GM21528 (cell line): ENCODE data around the gene C3orf22.
"Not testable (repeated sequence)": the region's sequence is repeated elsewhere in the genome, so short reads cannot be mapped to it uniquely, and the experiment has no call there.

Experiments used
- ATAC-seq: cut with Tn5 transposase; IDR thresholded peaks from one replicate; pipeline ENCODE4 v1.9.1; 2021; ENCODE audit warnings: mild to moderate bottlenecking, moderate library complexity; ENCODE audit not compliant: unreplicated experiment, low FRiP score

The C3orf22 gene

DNA sequence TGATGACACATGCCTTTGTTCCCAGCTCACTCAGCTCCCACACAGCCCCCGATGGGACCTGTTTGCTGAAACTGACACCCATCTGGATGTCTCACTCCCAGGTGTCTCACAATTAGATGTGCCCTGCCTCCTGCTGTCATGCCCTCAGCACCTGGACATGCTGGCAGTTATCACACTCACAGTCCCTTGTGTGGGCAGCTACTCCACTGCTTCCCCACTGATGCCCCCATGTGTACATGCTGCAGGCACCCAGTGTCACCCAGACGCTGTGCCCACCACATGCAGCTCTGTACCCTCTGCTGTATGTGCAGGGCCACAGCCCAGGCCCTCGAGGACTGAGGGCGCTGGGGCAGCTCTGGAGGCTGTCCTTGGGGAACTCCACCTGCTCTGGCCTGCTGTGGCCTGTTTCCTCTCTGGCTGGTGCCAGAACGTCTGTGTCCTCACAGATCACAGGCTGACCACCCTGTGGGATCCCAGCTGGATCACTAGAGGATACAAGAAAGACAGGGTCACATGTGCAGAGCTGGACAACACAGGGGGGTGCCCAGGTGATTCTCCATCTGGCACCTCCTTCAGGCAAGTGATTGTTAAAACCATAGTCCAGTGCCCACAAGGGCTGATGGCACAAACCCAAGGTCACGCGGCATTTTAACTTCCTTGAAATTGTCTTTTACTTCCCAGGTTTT is 14.0 kb downstream of the C3orf22 start:
- no peak for ATAC-seq

DNA sequence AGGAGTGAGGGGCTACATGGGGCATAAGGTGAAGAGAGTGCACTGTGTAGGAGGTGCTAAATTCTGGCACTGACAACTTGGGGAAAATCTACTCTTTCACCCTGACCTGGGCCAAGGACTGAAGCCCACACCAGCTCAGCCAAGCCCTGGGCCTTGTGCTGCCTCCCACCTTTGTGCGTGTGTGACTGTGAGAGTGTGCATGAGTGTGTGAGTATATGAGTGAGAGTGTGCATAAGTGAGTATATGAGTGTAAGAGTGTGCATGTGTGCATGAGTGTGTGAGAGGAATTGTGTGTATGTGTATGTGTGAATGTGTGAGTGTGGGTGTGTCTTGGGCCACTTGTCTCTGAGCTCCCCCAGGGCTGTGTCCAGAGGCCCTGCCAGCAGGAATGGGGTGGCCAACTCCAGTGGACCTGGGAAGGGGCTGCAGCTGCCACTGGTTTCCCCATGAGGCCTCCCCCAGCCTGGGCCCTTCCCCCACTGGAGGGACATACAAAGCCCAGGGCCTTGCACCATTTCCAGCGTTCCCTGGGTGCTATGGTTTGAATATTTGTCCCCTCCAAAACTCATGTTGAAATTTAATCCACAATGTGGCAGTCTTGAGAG is 15.2 kb downstream of the C3orf22 start:
- ATAC-seq: no peak

DNA sequence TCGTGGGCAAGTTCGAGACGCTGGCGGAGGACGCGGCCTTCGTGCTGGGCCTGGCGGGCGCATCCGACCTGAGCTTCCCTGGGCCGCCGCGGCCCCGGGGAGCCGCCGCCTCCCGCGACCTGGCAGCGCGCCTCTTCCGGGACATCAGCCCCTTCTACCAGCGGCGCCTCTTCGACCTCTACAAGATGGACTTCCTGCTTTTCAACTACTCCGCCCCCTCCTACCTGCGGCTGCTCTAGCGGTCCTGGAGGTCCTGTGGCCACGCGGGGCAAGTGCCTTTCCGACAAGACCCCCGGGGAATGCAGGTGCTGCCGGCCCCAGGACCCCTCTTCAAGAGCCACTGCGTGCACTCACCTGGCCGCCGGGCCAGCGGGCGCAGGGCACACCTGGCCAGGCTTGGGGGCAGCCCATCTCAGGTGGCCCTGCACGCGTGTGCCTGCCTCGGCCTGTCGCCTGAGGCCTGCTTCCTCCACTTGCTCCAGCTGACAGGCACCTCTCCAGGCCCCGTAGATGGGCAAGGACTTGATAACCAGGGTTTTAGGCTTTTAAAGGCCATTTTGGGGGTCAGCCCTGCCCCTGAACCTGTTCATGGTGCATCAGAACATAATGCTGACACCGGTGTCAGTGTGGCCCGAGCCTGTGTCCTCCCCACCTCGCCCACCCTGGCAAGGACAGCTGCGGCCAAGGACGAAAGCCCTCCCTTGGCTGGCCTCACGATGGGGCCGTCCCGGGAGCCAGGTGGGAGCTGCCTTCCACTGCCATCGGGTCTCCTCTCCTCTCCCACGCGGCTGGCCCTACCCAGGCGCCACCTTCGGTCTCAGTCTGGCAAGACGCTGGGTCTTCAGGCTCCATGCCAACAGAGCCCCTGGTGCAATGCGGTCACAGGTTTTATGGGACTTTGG is 16.1 kb downstream of the C3orf22 start:
- ATAC-seq: no peak

DNA sequence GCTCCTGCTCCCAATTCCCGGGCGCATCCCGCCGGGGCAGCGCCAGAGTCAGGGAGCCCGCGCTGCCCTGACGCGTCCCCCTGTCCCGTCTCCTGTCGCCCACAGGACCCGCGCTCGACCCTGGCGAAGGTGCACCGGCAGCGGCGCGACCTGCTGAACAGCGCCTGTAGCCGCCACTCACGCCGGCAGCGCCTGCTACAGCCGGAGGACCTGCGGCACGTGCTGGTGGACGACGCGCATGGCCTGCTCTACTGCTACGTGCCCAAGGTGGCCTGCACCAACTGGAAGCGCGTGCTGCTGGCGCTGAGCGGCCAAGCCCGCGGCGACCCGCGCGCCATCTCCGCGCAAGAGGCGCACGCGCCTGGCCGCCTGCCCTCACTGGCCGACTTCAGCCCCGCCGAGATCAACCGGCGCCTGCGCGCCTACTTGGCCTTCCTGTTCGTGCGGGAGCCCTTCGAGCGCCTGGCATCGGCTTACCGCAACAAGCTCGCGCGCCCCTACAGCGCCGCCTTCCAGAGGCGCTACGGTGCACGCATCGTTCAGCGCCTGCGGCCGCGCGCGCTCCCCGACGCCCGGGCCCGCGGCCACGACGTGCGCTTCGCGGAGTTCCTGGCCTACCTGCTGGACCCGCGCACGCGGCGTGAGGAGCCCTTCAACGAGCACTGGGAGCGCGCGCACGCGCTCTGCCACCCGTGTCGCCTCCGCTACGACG is 16.9 kb downstream of the C3orf22 start:
- ATAC-seq: no peak

DNA sequence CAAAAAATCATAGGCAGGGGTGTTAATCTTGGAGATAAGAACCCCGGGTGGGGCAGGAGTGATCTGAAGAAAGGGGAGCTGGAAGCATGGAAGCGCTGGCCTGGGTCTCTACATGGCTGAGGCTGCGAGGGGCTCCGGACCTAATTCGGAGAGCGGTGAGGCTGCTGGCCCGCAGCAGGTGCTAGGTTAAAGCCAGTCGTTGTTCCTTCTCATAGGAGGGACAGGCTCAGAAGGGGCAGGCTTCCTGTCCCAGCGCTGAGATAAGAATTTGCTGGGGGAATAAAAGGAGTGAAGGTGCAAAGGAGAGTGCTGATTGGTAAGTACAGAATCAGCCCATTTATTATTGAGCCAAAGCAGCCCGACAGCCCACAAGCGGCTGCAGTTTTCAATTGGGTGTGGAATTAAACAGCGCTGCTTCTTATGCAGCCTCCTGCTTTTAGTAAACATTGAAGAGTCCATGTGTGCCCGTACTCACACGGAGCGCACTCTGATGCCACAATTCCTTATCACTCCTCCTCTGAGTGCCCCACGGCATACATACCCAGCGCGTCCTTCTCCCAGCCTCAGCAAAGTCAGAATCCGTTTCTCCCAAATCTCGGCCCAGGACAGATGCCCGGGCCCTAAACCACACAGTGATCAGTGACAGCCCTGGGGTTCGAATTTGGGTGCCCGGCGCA is 17.6 kb downstream of the C3orf22 start:
- no peak for ATAC-seq

DNA sequence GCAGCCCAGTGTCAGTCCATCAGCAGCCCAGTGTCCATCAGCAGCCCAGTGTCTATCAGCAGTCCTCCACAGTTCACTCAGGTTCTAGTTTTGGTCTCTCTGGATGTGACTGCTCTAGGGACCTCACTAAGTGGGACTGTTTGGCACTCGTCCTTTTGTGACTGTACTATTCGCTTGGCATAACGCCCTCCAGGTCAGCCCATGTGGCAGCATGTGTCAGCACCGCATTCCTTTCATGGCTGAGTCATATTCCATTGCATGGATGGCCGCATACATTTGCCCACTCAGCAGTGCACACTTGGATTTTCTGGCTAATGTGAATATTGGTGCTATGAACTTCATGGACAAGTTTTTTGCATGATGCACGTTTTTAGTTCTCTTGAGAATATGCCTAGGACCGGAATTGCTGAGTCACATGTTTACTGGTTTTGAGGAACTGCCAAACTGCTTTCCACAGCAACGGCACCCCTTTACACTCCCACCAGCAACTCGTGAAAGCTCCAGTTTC is 18.3 kb downstream of the C3orf22 start:
- ATAC-seq: no peak

DNA sequence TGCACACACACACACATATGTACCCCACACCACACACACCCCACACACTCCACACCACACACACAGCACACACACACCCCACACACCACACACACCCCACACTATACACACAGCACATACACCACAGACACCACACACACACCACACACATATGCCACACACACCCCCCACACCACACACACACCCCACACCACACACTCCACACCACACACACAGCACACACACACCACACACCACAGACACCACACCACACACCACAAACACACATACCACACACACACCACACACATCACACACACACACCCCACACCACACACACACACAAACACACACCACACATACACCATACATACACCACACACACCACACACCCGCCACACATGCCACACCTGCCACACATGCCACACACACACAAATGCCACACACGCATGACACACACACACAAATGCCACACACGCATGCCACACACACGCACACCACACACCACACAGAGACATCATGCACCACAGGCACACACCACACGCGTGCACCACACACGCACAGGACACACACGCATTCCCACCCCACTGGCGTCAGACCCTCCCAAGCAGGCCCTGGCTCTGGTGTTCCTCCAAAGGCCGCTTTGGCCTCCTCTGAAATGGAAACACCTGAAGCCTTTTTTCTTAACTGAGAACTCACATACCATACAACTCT is 19.0 kb downstream of the C3orf22 start:
- ATAC-seq: no peak

DNA sequence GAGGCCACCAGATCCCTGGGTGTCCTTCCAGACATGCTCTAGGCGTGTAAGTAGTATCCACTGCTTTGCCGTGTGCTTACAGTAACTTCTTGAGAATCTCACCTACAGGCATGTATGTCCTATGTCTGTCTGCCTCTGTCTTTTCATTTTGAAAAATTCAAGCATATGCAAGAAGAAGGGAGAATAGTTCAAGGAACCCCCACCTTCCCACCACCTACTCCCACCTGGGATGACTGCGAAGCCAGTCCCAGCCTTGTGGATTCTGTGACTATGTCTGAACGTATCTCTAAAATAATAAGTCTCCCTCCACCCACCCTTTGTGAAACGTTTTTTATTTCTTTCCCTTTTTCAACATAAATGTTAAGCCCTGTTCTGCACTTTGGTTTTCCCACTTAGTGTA is 19.8 kb downstream of the C3orf22 start:
- ATAC-seq: no peak

DNA sequence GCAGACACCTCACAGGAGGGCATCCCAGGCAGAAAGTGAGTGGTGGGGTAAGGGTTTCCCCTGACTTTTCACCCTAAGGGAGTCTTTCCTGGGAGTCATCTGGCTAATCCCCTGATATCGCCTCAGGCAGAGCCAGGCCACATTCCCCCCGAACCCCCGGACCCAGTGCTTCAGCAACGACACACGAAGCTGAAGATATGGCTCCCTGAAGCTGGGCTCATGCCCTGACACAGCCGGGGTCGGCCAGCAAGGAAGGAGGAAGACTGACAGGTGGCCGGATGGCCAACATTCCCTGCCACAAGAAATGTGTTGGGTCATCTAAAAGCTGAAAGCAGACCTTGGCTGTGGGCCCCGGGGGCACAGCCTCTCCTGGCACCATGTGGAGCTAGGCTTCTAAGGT is 20.4 kb downstream of the C3orf22 start:
- no peak for ATAC-seq

DNA sequence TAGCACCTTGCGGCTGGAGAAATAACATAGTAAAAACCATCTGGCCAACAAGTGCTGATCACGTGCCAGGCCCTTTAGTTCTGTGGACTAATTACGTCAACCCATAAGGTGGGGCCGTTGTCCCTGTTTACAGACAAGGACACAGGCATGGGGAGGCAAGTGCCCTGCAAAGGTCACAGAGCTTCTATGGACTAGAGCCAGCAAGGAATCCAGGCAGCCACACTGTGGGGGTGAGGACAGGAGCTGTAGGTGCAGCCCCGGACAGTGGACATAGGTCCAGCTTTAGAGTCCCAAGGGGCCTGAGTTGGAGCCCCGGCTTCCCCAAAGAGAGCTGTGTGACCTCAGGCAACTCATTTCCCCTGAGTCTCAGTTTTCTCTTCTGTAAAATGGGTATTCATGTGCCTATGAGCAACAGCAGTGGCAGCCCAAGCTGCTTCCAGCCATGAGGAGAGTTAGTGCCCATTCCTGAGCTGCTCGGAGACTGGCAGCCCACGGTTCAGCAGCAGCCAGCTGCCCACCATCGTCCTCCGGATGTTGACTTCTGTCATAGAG is 20.9 kb downstream of the C3orf22 start:
- ATAC-seq: no peak

DNA sequence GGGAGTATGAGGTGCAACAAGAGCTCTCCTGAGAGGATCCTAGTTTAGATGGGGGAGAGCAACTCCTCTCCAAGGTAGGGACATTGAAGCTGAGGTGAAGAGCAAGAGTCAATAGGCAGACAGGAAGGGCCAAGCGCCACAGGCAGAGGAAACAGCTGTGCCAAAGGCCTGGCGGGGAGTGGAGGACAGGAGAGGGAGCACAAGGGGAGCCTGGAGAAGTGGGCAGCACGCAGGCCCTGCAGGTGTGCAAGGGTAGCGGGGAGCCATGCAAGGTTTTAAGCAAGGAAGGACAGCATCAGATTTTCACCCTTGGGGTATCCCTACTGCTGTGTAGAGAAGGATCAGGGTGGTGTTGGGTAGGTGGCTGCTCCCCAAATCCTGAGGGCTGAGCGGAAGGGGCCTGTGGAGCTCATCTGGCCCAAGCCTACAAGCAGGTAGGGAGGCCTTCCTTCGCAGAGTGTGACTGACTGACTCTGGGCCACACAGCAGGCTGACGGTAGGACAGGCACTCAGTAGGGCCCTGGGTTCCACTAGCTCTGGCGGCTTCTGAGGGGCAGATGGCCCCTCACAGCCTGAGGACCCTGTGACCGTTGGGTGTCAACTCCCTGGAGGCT is 21.5 kb downstream of the C3orf22 start:
- no peak for ATAC-seq

DNA sequence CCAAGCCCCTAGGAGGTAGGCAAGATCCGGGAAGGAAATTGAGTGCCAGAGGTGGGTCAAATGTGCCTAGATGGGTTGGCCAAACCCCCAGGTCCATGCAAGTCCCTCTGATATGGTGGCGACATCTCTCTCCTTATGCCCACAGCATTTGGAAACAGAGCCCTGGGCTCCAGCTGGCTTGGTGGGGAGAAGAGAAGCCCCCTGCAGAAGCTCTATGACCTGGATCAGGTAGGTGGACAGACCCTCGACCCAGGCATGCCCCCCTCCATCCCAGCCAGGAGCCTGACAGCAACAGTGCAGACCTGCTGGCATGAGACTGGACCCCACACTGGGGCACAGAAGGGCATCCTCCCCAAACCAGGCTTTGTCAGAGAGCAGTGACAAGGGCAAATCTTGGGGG is 22.6 kb downstream of the C3orf22 start:
- no peak for ATAC-seq

DNA sequence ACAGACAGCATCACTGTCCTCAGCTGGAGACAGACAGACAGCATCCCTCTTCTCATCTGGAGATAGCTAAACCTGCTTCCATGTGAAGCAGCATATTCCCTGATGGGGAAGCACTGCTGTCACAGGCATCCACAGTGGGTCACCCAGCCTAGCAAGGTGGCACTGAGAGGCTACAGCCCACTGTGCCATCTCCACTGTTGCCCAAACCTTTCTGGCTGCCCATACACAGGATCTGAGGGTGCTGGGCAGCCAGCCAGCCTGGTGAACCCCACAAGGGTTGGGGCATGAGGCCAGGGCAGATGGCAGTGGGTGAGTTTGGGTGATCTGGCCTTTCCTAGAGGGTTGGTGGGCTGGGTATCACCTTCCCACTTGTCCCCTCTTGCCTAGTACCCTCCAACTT is 23.1 kb downstream of the C3orf22 start:
- no peak for ATAC-seq

DNA sequence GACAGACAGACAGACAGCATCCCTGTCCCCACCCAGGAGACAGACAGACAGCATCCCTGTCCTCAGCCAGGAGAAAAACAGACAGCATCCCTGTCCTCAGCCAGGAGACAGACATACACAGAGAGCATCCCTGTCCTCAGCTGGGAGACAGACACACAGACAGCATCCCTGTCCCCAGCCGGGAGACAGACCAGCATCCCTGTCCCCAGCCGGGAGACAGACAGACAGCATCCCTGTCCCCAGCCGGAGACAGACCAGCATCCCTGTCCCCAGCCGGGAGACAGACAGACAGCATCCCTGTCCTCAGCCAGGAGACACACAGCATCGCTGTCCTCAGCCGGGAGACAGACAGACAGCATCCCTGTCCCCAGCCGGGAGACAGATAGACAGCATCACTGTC is 24.0 kb downstream of the C3orf22 start:
- ATAC-seq: not testable (repeated sequence)

DNA sequence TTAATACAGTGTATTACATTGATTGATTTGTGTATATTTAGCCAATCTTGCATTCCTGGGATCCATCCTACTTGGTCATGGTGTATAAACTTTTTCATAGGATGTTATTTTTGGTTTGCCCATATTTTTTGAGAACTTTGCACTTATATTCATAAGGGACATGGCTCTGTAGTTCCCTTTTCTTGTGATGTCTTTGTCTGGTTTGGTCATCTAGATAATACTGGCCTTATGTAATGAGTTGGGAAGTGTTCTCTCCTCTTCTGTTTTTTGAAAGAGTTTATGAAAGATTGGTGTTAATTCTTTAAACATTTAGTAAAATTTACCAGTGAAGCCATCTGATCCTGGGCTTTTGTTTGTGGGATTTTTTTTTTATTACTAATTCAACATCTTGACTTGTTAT is 25.2 kb downstream of the C3orf22 start:
- no peak for ATAC-seq

DNA sequence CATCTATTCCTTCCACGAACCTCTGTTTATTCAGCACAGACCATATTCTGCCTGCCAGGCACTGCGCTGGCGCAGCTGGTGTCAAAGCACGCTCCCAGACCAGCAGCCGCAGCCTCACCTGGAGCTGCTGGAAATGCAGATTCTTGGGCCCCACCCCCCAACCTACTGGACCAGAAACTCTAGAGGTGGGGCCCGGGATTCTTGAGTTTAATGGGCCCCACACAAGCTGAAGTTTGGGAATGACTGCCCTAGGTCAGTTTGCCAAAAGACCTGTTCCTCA is 27.7 kb downstream of the C3orf22 start:
- no peak for ATAC-seq

DNA sequence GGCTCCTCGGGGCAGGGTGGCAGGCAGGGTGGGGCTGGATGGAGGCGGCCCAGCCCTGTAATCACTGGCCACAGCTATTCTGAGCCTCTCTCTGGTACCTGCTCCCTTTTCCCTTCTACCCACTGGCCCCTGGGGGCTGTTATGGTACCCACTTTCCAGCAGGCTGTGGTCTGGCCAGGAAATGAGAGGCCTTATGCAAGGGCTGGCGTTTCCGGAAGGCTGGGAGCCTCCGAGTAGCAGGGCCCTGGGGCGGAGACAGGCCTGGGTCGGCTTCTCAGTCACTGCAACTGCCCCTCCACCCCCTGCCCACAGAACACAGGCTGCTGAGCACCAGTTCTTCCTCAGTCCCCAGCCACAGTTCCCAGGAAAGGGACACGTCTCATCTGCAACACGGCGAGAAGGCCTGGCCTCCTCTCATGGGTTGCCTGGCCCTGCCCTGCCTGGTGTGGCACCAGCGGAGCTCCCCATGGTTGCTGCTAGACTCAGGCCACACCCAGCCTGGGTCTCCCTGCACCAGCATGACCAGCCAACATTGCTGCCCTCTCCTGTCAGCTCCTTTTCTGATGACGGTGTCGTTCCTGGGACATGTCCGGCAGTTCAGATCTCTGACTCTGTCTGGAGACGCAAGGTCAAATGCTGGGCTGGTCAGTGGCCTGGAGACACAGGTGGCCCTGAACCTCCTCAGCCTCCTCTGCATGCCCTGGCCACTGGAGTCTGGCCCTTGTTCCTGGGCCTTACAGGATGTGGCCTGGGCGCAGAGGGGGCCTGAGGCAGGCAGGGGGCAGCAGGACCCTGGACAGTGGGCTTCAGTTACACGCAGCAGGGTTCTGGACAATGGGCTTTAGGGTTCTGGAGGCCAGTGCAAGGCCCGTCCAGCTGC is 28.3 kb downstream of the C3orf22 start:
- ATAC-seq: no peak

DNA sequence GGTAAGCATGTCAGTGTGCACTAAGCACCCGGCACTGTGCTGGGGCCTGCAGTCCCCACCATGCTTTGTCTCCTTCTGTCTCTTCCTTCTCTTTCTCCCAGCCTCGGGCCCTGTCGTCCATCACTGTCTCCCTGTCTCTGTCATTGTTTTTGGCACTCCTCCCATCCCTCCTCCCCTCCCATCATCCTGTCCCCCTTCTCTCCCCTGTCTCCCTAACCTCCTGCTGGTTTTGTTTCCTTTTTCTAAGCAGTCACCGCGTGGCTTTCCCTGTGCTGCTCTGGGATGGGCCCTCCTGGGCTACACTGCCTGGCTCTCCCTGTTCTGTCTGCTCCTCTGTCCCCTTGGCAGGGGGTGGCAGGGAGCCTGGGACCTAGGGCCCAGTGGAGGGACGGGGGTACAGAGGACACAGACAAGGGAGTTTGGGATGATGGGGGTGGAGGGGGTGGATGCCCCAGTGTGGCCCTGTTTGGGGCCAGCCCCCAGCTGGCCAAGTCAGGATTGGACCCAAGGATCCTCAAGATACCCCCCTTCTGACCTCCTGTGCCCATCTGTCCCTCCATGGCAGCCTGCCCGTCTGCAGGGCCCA is 29.1 kb downstream of the C3orf22 start:
- no peak for ATAC-seq
